Neural cell (in vitro differentiated cells): Measurements from ENCODE around the gene NTNG1. TPM values are rescaled to one million over a fixed set of nuclear protein-coding genes. Genes with fewer than 3 reads are reported as not detected.

Source experiments
- H2AFZ ChIP-seq: fragments of 200-600, 300-800 bp; sonication (generic), shearing (Covaris generic); 2 replicates; pipeline ENCODE4 v1.6.0; 2014; ENCODE audit warnings: low read depth, mild to moderate bottlenecking, antibody characterized with exemption, low read length, moderate library complexity
- H3F3A ChIP-seq: fragments of 200-600 bp; shearing (Covaris generic); 2 replicates; pipeline ENCODE4 v1.6.1; 2016; ENCODE audit warnings: mild to moderate bottlenecking, moderate library complexity, mixed read lengths, antibody characterized with exemption, low read length; ENCODE audit not compliant: insufficient read depth, poor library complexity, severe bottlenecking
- H3K27ac ChIP-seq: fragments of 200-600, 300-800 bp; sonication (generic), shearing (Covaris generic); 2 replicates; pipeline ENCODE4 v1.5.1; 2014; ENCODE audit warnings: mild to moderate bottlenecking, low read length, moderate library complexity
- H3K27me3 ChIP-seq: fragments of 300-800, 200-600 bp; sonication (generic), shearing (Covaris generic); 2 replicates; pipeline ENCODE4 v1.6.0; 2014; ENCODE audit warnings: mild to moderate bottlenecking, low read depth, low read length, moderate library complexity; ENCODE audit not compliant: insufficient read depth
- H3K36me3 ChIP-seq: fragments of 300-800, 200-600 bp; sonication (generic), shearing (Covaris generic); 2 replicates; pipeline ENCODE4 v1.5.1; 2014; ENCODE audit warnings: mild to moderate bottlenecking, antibody characterized with exemption, low read length, moderate library complexity; ENCODE audit not compliant: insufficient read depth
- H3K4me2 ChIP-seq: fragments of 300-800, 200-600 bp; sonication (generic), shearing (Covaris generic); 2 replicates; pipeline ENCODE4 v1.6.0; 2014; ENCODE audit warnings: mild to moderate bottlenecking, low read length
- H3K4me3 ChIP-seq: fragments of 300-800, 200-600 bp; sonication (generic), shearing (Covaris generic); 2 replicates; pipeline ENCODE4 v1.5.1; 2014; ENCODE audit warnings: mild to moderate bottlenecking, low read length, moderate library complexity
- H3K79me2 ChIP-seq: fragments of 200-600 bp; shearing (Covaris generic); replicated peaks from 2 replicates; pipeline ENCODE4 v1.6.0; 2014; ENCODE audit warnings: mild to moderate bottlenecking, low read length, moderate library complexity; ENCODE audit not compliant: insufficient read depth
- H3K9ac ChIP-seq: fragments of 300-800, 200-600 bp; sonication (generic), shearing (Covaris generic); 2 replicates; pipeline ENCODE4 v1.6.1; 2016; ENCODE audit warnings: mild to moderate bottlenecking, low read length, mixed read lengths
- H3K9me2 ChIP-seq: fragments of 200-600 bp; shearing (Covaris generic); 2 replicates; pipeline ENCODE4 v1.6.1; 2016; ENCODE audit warnings: mild to moderate bottlenecking, low read length, mixed read lengths; ENCODE audit not compliant: insufficient read depth
- H3K9me3 ChIP-seq: fragments of 200-600, 300-800 bp; sonication (generic), shearing (Covaris generic); 2 replicates; pipeline ENCODE4 v1.6.1; 2016; ENCODE audit warnings: mild to moderate bottlenecking, mixed run types, low read length, moderate library complexity, mixed read lengths
- H4K20me1 ChIP-seq: fragments of 200-600 bp; shearing (Covaris generic); 2 replicates; pipeline ENCODE4 v1.6.1; 2016; ENCODE audit warnings: mild to moderate bottlenecking, mixed run types; ENCODE audit not compliant: insufficient read depth
- EP300 ChIP-seq: fragments of 450-650 bp; conservative IDR thresholded peaks from 2 replicates; pipeline ENCODE4 v1.6.1; 2014; ENCODE audit warnings: antibody characterized with exemption, mild to moderate bottlenecking, moderate library complexity; ENCODE audit not compliant: poor library complexity, severe bottlenecking
- EZH2 ChIP-seq: fragments of 200-600, 300-800 bp; shearing (Covaris generic), sonication (generic); IDR thresholded peaks from 2 replicates; pipeline ENCODE4 v1.6.1; 2014; ENCODE audit warnings: antibody characterized with exemption, low read length, borderline replicate concordance, mild to moderate bottlenecking; ENCODE audit not compliant: insufficient read depth, poor library complexity, severe bottlenecking
- POLR2AphosphoS5 ChIP-seq: IDR thresholded peaks from 2 replicates; pipeline ENCODE4 v1.6.1; 2012
- TAF1 ChIP-seq: IDR thresholded peaks from 2 replicates; pipeline ENCODE4 v1.6.1; 2012; ENCODE audit warnings: low read depth
- polyA plus RNA-seq: library from polyadenylated mRNA; depleted of rRNA; stranded (reverse); fragments of >200 nt; gene quantifications from 2 replicates; pipeline ENCODE4 v1.2.3, GENCODE V29; 2014
- TF ChIP-seq, protein P1 (sequence below): fragments of 450-650 bp; IDR thresholded peaks from 2 replicates; pipeline ENCODE4 v1.5.1; 2014; ENCODE audit warnings: antibody characterized with exemption, mild to moderate bottlenecking, moderate library complexity; ENCODE audit not compliant: poor library complexity, severe bottlenecking
- TF ChIP-seq, protein P2 (sequence below): IDR thresholded peaks from 2 replicates; pipeline ENCODE4 v1.6.1; 2012; ENCODE audit warnings: borderline replicate concordance

The NTNG1 gene
- polyA plus RNA-seq, 1 donor from 2014 or later: not detected

DNA sequence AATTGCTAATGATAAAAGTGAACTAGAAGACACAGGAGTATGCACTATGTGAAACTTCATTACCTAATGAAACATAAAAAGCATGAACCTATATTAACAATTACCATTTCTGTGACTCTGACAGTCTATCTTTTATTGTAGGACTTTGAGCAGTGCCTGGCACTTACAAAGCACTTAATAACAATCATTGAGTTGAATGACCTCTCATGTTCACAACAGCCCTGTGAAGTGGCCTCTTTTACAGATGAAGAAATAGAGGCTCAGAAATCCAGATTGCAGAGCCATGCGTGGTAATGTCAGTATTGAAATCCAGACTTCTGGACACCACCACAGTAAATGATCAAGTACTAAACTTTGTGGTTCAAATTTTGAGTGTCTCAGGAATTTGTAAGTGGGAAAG lies 326.4 kb downstream of the NTNG1 start:
- Histone ChIP-seq H3K4me3 (no peak overlapping the region), H4K20me1 (no peaks in the 10 kb centered on the region), H3K9me2 (no peaks in the 10 kb centered on the region), H2AFZ (no peak overlapping the region), H3F3A (no peaks in the 10 kb centered on the region), H3K36me3 (no peaks in the 10 kb centered on the region), H3K9me3 (no peaks in the 10 kb centered on the region), H3K9ac (no peak overlapping the region), H3K27ac (no peak overlapping the region), H3K27me3 (no peaks in the 10 kb centered on the region), H3K79me2 (no peaks in the 10 kb centered on the region), H3K4me2 (no peak overlapping the region)
- TF ChIP-seq, protein P1, sequence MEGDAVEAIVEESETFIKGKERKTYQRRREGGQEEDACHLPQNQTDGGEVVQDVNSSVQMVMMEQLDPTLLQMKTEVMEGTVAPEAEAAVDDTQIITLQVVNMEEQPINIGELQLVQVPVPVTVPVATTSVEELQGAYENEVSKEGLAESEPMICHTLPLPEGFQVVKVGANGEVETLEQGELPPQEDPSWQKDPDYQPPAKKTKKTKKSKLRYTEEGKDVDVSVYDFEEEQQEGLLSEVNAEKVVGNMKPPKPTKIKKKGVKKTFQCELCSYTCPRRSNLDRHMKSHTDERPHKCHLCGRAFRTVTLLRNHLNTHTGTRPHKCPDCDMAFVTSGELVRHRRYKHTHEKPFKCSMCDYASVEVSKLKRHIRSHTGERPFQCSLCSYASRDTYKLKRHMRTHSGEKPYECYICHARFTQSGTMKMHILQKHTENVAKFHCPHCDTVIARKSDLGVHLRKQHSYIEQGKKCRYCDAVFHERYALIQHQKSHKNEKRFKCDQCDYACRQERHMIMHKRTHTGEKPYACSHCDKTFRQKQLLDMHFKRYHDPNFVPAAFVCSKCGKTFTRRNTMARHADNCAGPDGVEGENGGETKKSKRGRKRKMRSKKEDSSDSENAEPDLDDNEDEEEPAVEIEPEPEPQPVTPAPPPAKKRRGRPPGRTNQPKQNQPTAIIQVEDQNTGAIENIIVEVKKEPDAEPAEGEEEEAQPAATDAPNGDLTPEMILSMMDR: no peak

- no peaks in the 10 kb centered on the region for H3K9me3 ChIP-seq
- H3F3A ChIP-seq: no peaks in the 10 kb centered on the region
- H3K4me3 ChIP-seq: no peak overlapping the region
- H3K27me3 ChIP-seq: no peaks in the 10 kb centered on the region
- no peak overlapping the region for H3K4me2 ChIP-seq
- TF ChIP-seq, protein P1: no peak
- TF ChIP-seq POLR2AphosphoS5: peak; percentile 69
- TF ChIP-seq EP300: peak; percentile 79
- TF ChIP-seq, protein P2, sequence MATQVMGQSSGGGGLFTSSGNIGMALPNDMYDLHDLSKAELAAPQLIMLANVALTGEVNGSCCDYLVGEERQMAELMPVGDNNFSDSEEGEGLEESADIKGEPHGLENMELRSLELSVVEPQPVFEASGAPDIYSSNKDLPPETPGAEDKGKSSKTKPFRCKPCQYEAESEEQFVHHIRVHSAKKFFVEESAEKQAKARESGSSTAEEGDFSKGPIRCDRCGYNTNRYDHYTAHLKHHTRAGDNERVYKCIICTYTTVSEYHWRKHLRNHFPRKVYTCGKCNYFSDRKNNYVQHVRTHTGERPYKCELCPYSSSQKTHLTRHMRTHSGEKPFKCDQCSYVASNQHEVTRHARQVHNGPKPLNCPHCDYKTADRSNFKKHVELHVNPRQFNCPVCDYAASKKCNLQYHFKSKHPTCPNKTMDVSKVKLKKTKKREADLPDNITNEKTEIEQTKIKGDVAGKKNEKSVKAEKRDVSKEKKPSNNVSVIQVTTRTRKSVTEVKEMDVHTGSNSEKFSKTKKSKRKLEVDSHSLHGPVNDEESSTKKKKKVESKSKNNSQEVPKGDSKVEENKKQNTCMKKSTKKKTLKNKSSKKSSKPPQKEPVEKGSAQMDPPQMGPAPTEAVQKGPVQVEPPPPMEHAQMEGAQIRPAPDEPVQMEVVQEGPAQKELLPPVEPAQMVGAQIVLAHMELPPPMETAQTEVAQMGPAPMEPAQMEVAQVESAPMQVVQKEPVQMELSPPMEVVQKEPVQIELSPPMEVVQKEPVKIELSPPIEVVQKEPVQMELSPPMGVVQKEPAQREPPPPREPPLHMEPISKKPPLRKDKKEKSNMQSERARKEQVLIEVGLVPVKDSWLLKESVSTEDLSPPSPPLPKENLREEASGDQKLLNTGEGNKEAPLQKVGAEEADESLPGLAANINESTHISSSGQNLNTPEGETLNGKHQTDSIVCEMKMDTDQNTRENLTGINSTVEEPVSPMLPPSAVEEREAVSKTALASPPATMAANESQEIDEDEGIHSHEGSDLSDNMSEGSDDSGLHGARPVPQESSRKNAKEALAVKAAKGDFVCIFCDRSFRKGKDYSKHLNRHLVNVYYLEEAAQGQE: peak; percentile 65
- H3K27ac ChIP-seq: no peak overlapping the region
- no peaks in the 10 kb centered on the region for H4K20me1 ChIP-seq
- no peaks in the 10 kb centered on the region for H3K79me2 ChIP-seq
- no peak overlapping the region for H3K9ac ChIP-seq
- no peaks in the 10 kb centered on the region for H3K9me2 ChIP-seq
- no peak overlapping the region for H2AFZ ChIP-seq
- H3K36me3 ChIP-seq: no peaks in the 10 kb centered on the region
Observed at GRCh38 chr1:107467811-107468210, 327.0 kb downstream of the NTNG1 start.

- no peak overlapping the region for H3K27ac ChIP-seq
- H3F3A ChIP-seq: no peaks in the 10 kb centered on the region
- H2AFZ ChIP-seq: no peak overlapping the region
- no peak overlapping the region for H3K9ac ChIP-seq
- H3K27me3 ChIP-seq: no peaks in the 10 kb centered on the region
- H3K9me2 ChIP-seq: no peaks in the 10 kb centered on the region
- H3K4me3 ChIP-seq: no peak overlapping the region
- no peaks in the 10 kb centered on the region for H3K36me3 ChIP-seq
- TF ChIP-seq, protein P2: no peak
- TF ChIP-seq TAF1 (no peak), EZH2 (no peak)
- TF ChIP-seq, protein P1: no peak
- H4K20me1 ChIP-seq: no peaks in the 10 kb centered on the region
- no peak overlapping the region for H3K4me2 ChIP-seq
- H3K9me3 ChIP-seq: no peaks in the 10 kb centered on the region
- H3K79me2 ChIP-seq: no peaks in the 10 kb centered on the region
Observed at GRCh38 chr1:107473065-107473464, 332.2 kb downstream of the NTNG1 start.
